ENCODE results near the gene PLCD3.
A peak's percentile ranks its signal among the peaks of the same experiment; 100 is the strongest.

The PLCD3 gene

GRCh38 chr17:45135192-45135977 is 3.1 kb upstream of the PLCD3 start, which contains the start of gene ACBD4:
Gene ACBD4 (plus strand): TSS chr17:45135687. CDS start chr17:45136145, 458 bp downstream.
- DNase-seq (ENCODE audit: low spot score) (peak; percentile 97), ATAC-seq (ENCODE audit: low read depth) (peak; percentile 77)
- no peaks in the 10 kb centered on the region for H3K9me3 ChIP-seq (ENCODE audit: severe bottlenecking)
- H3K4me1 ChIP-seq (ENCODE audit: insufficient read depth, poor library complexity, severe bottlenecking), result peaks cover 6% of the 10 kb centered on the region
- peak; percentile 99 for TF ChIP-seq CTCF (IDR thresholded peaks at IDR 0.05; ENCODE audit: poor library complexity, severe bottlenecking)
- H3K27me3 ChIP-seq (ENCODE audit: insufficient read depth, poor library complexity, severe bottlenecking), result no peaks in the 10 kb centered on the region
- peak within 1 kb of the TSS; percentile 17 for H3K27ac ChIP-seq (ENCODE audit: poor library complexity, severe bottlenecking)
- H3K4me3 ChIP-seq (ENCODE audit: severe bottlenecking), result peak within 1 kb of the TSS; percentile 43
- no peaks in the 10 kb centered on the region for H3K36me3 ChIP-seq (ENCODE audit: low read depth)

- peak; percentile 51 for ATAC-seq (ENCODE audit: low read depth)
- peak; percentile 86 for DNase-seq (ENCODE audit: low spot score)
- peak overlapping the region; percentile 97 for H3K4me3 ChIP-seq (ENCODE audit: severe bottlenecking)
- H3K27ac ChIP-seq (ENCODE audit: poor library complexity, severe bottlenecking), result peak overlapping the region; percentile 95
- TF ChIP-seq CTCF (IDR thresholded peaks at IDR 0.05; ENCODE audit: poor library complexity, severe bottlenecking), result peak; percentile 87
- no peaks in the 10 kb centered on the region for H3K9me3 ChIP-seq (ENCODE audit: severe bottlenecking)
- peaks cover 7% of the 10 kb centered on the region for H3K36me3 ChIP-seq (ENCODE audit: low read depth)
- peaks cover 27% of the 10 kb centered on the region for H3K4me1 ChIP-seq (ENCODE audit: insufficient read depth, poor library complexity, severe bottlenecking)
- H3K27me3 ChIP-seq (ENCODE audit: insufficient read depth, poor library complexity, severe bottlenecking), result no peaks in the 10 kb centered on the region
These were observed 503 bp upstream of the PLCD3 start for GRCh38 chr17:45132572-45133463.

- H3K4me3 ChIP-seq (ENCODE audit: severe bottlenecking), result peak overlapping the region; percentile 97
- ATAC-seq (ENCODE audit: low read depth), result no peak
- H3K36me3 ChIP-seq (ENCODE audit: low read depth), result peaks cover 7% of the 10 kb centered on the region
- H3K27ac ChIP-seq (ENCODE audit: poor library complexity, severe bottlenecking), result peak overlapping the region; percentile 95
- peaks cover 38% of the 10 kb centered on the region for H3K4me1 ChIP-seq (ENCODE audit: insufficient read depth, poor library complexity, severe bottlenecking)
- H3K27me3 ChIP-seq (ENCODE audit: insufficient read depth, poor library complexity, severe bottlenecking), result no peaks in the 10 kb centered on the region
- DNase-seq (ENCODE audit: low spot score), result no peak
- H3K9me3 ChIP-seq (ENCODE audit: severe bottlenecking), result no peaks in the 10 kb centered on the region
- peak; percentile 97 for TF ChIP-seq CTCF (IDR thresholded peaks at IDR 0.05; ENCODE audit: poor library complexity, severe bottlenecking)
These were observed 547 bp downstream of the PLCD3 start for GRCh38 chr17:45131616-45132319.

- peak overlapping the region; percentile 95 for H3K27ac ChIP-seq (ENCODE audit: poor library complexity, severe bottlenecking)
- no peak for TF ChIP-seq CTCF (IDR thresholded peaks at IDR 0.05; ENCODE audit: poor library complexity, severe bottlenecking)
- H3K27me3 ChIP-seq (ENCODE audit: insufficient read depth, poor library complexity, severe bottlenecking), result no peaks in the 10 kb centered on the region
- H3K36me3 ChIP-seq (ENCODE audit: low read depth), result peaks cover 7% of the 10 kb centered on the region
- DNase-seq (ENCODE audit: low spot score), result no peak
- peaks cover 40% of the 10 kb centered on the region for H3K4me1 ChIP-seq (ENCODE audit: insufficient read depth, poor library complexity, severe bottlenecking)
- ATAC-seq (ENCODE audit: low read depth), result no peak
- no peaks in the 10 kb centered on the region for H3K9me3 ChIP-seq (ENCODE audit: severe bottlenecking)
- H3K4me3 ChIP-seq (ENCODE audit: severe bottlenecking), result peak overlapping the region; percentile 97
These were observed 1.4 kb downstream of the PLCD3 start for GRCh38 chr17:45130681-45131615.

Measured in RWPE2 (cell line).